SK-N-SH (cell line): ENCODE data around the gene SOBP. TPM values are rescaled to one million over a fixed set of nuclear protein-coding genes. Genes with fewer than 3 reads are reported as not detected.

Experiments
- CTCF ChIA-PET: fragments of 300-600, 350-600 bp; formaldehyde crosslinking; extraction: SDS; loops from one replicate; lab custom pipeline; 2021; lab: Yijun Ruan, JAX
- POLR2A ChIA-PET: fragments of 350-600 bp; sonication (Branson Sonifier 250); formaldehyde crosslinking; extraction: SDS; loops from one replicate; lab custom pipeline; 2020; ENCODE audit warnings: antibody characterized with exemption, inconsistent platforms; lab: Yijun Ruan, JAX
- DNase-seq: peaks from one replicate; pipeline ENCODE4 v3.0.0; 2012
- H2AFZ ChIP-seq: fragments of 200-600 bp; sonication (generic); 2 replicates; pipeline ENCODE4 v1.8.1; 2016; ENCODE audit warnings: antibody characterized with exemption, mild to moderate bottlenecking, low read depth
- H3F3A ChIP-seq: fragments of 200-600 bp; sonication (generic); replicated peaks from 2 replicates; pipeline ENCODE3; 2016; ENCODE audit warnings: antibody characterized with exemption, mild to moderate bottlenecking; ENCODE audit not compliant: insufficient read depth
- H3K27ac ChIP-seq, 2 experiments: fragments of 200-500 bp in 1 of 2; fragments of 200-600 bp in 1 of 2; sonication (Bioruptor generic) in 1 of 2; sonication (generic), shearing (Covaris generic) in 1 of 2; 2 replicates each; pipeline versions ENCODE4 v1.5.1 to v1.6.1; 2014 to 2016; ENCODE audit warnings: low read depth in 2 of 2, inconsistent platforms in 1 of 2, low read length in 1 of 2, mild to moderate bottlenecking in 1 of 2, mixed read lengths in 1 of 2
- H3K27me3 ChIP-seq: fragments of 200-600 bp; sonication (generic), shearing (Covaris generic); 2 replicates; pipeline ENCODE4 v1.6.1; 2016; ENCODE audit warnings: mixed run types; ENCODE audit not compliant: insufficient read depth
- H3K36me3 ChIP-seq, 2 experiments: fragments of 200-500 bp in 1 of 2; fragments of 200-600 bp in 1 of 2; sonication (Bioruptor generic) in 1 of 2; sonication (generic) in 1 of 2; replicated peaks in 1 of 2; 2 replicates each; pipeline versions ENCODE3 to v1.5.1; 2014 to 2016; ENCODE audit warnings: low read length in 1 of 2, mild to moderate bottlenecking in 1 of 2; ENCODE audit not compliant: insufficient read depth in 2 of 2, control insufficient read depth in 1 of 2
- H3K4me1 ChIP-seq, 2 experiments: fragments of 200-500 bp in 1 of 2; fragments of 200-600 bp in 1 of 2; sonication (Bioruptor generic) in 1 of 2; sonication (generic), shearing (Covaris generic) in 1 of 2; 2 replicates each; pipeline versions ENCODE4 v1.5.1 to v1.6.1; 2014 to 2016; ENCODE audit warnings: low read depth in 1 of 2, low read length in 1 of 2, mixed run types in 1 of 2; ENCODE audit not compliant: insufficient read depth in 2 of 2, control insufficient read depth in 1 of 2
- H3K4me2 ChIP-seq: fragments of 200-600 bp; sonication (generic), shearing (Covaris generic); 2 replicates; pipeline ENCODE4 v1.6.1; 2017; ENCODE audit warnings: mixed run types
- H3K4me3 ChIP-seq, 2 experiments: fragments of 200-500 bp in 1 of 2; fragments of 200-600 bp in 1 of 2; sonication (Bioruptor generic) in 1 of 2; sonication (generic), shearing (Covaris generic) in 1 of 2; 2 replicates each; pipeline versions ENCODE4 v1.5.1 to v1.8.1; 2014 to 2016; ENCODE audit warnings: low read depth in 2 of 2, inconsistent platforms in 1 of 2, low read length in 1 of 2, mild to moderate bottlenecking in 1 of 2, mixed read lengths in 1 of 2, moderate library complexity in 1 of 2
- H3K79me2 ChIP-seq: fragments of 200-600 bp; sonication (generic); 2 replicates; pipeline ENCODE4 v1.8.1; 2017; ENCODE audit warnings: mild to moderate bottlenecking; ENCODE audit not compliant: insufficient read depth
- H3K9ac ChIP-seq: fragments of 200-600 bp; sonication (generic); 2 replicates; pipeline ENCODE4 v1.6.1; 2017; ENCODE audit warnings: mixed run types
- H3K9me2 ChIP-seq: fragments of 200-600 bp; sonication (generic); 2 replicates; pipeline ENCODE4 v1.6.1; 2017; ENCODE audit warnings: mixed run types
- H3K9me3 ChIP-seq: fragments of 200-600 bp; sonication (generic); 2 replicates; pipeline ENCODE4 v1.6.1; 2017; ENCODE audit warnings: mixed run types, mild to moderate bottlenecking, moderate library complexity
- H4K20me1 ChIP-seq: fragments of 200-600 bp; sonication (generic); 2 replicates; pipeline ENCODE4 v1.6.1; 2017; ENCODE audit warnings: mild to moderate bottlenecking, mixed run types; ENCODE audit not compliant: insufficient read depth
- CTCF ChIP-seq: fragments of 200-600 bp; sonication (generic); IDR thresholded peaks from 2 replicates; pipeline ENCODE4 v1.6.1; 2017; ENCODE audit warnings: antibody characterized with exemption, mild to moderate bottlenecking, moderate library complexity
- EP300 ChIP-seq, 2 experiments: IDR thresholded peaks; 2 replicates each; pipeline versions ENCODE4 v1.4.0 to v1.6.1; 2012; ENCODE audit warnings: borderline replicate concordance in 1 of 2, low read depth in 1 of 2, low read length in 1 of 2
- FOXJ3 ChIP-seq: sonication (generic); formaldehyde crosslinking; IDR thresholded peaks from 2 replicates; pipeline ENCODE4 v1.5.1; 2020; ENCODE audit warnings: mild to moderate bottlenecking, missing genetic modification reagents
- MEF2A ChIP-seq: IDR thresholded peaks from 2 replicates; pipeline ENCODE4 v1.4.0; 2012; ENCODE audit warnings: low read depth, borderline replicate concordance
- PBX3 ChIP-seq: IDR thresholded peaks from 2 replicates; pipeline ENCODE4; 2012
- POLR2AphosphoS5 ChIP-seq: IDR thresholded peaks from 2 replicates; pipeline ENCODE4 v1.6.1; 2012; ENCODE audit warnings: low read depth, low read length
- RAD21 ChIP-seq: IDR thresholded peaks from 2 replicates; pipeline ENCODE4 v1.6.1; 2012; ENCODE audit warnings: mild to moderate bottlenecking, low read length
- RXRA ChIP-seq: IDR thresholded peaks from 2 replicates; pipeline ENCODE4 v1.4.0; 2012; ENCODE audit warnings: low read depth, mild to moderate bottlenecking, borderline replicate concordance
- SIN3A ChIP-seq: IDR thresholded peaks from 2 replicates; pipeline ENCODE4 v1.6.1; 2012; ENCODE audit warnings: low read depth, mild to moderate bottlenecking, low read length, moderate library complexity, borderline replicate concordance
- TEAD4 ChIP-seq: IDR thresholded peaks from 2 replicates; pipeline ENCODE4 v1.4.0; 2012; ENCODE audit warnings: mild to moderate bottlenecking, borderline replicate concordance; ENCODE audit not compliant: insufficient read depth
- WGBS: methylation state at CpG from one replicate; pipeline ENCODE4 v1.1.6; 2017; ENCODE audit warnings: low lambda C conversion rate; 5-methylcytosine and 5-hydroxymethylcytosine counted together
- polyA plus RNA-seq, 3 experiments: library from polyadenylated mRNA; depleted of rRNA; stranded (reverse); fragments of >200 nt; gene quantifications; 2 replicates each; pipeline ENCODE4 v1.2.3, GENCODE V29; 2012
- TF ChIP-seq, protein P1 (sequence below): IDR thresholded peaks from 2 replicates; pipeline ENCODE4 v1.4.0; 2012; ENCODE audit warnings: low read depth
- TF ChIP-seq, protein P2 (sequence below): fragments of 150-350 bp; IDR thresholded peaks from 2 replicates; pipeline ENCODE4 v1.6.1; 2016; ENCODE audit warnings: mild to moderate bottlenecking, low read depth, low read length
- TF ChIP-seq, protein P3 (sequence below): IDR thresholded peaks from 2 replicates; pipeline ENCODE4 v1.4.0; 2012; ENCODE audit warnings: low read depth, borderline replicate concordance
- TF ChIP-seq, protein P4 (sequence below): IDR thresholded peaks from 2 replicates; pipeline ENCODE4 v1.4.0; 2012; ENCODE audit warnings: low read depth, borderline replicate concordance

SOBP gene
- polyA plus RNA-seq, 1 of the 3 experiments (the other 2 are of a cell fraction), result 0.61 TPM

DNA sequence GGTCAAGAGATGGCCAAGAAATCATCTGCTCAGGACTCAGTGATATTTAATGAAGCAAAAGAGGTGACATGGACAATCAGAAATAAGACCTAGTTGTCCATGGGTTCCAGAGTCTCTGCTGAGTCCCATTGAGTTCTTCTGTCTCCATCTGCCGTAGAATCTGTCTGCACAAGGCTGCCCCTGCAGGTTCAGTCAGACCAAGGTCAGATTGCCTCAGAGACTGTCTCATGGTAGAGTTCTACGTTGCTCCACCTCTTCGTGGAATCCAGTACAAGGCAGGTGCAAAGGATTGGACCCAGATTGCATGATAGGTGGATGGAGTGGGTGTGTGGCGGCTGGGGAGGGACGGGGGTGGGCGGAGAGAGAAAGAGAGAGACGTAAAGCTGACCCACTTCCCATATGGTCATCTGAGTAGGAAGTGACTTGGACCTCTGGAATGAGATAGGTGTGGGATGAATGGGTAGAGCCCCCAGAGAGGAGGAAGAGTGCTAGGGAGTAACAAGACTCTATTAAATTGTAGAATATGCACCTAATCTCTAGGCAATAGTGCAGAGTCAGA is 75.3 kb downstream of the SOBP start:
- no peaks in the 10 kb centered on the region for H4K20me1 ChIP-seq
- H3K27ac ChIP-seq, result no peak overlapping the region; a peak in 1 of 4 replicates
- no peak overlapping the region for H3K9ac ChIP-seq
- no peaks in the 10 kb centered on the region for H3K79me2 ChIP-seq
- POLR2A ChIA-PET, result no interaction called here
- CTCF ChIA-PET, result interaction anchor here (1.5 to 2.1 kb wide), 2 partner anchors 12 to 74 kb away, joined by 3 to 5 read pairs; no protein-coding TSS in a partner anchor
- no peak overlapping the region for H2AFZ ChIP-seq
- H3K4me1 ChIP-seq, result peaks cover 0 to 38% of the 10 kb centered on the region in 2 experiments; a peak in 2 of 4 replicates
- no peaks in the 10 kb centered on the region for H3K27me3 ChIP-seq
- H3K9me2 ChIP-seq, result no peaks in the 10 kb centered on the region
- H3K9me3 ChIP-seq, result no peaks in the 10 kb centered on the region
- DNase-seq, result no peak
- no peak overlapping the region for H3K4me2 ChIP-seq
- WGBS, result 80% methylated on average over 7 of the region's 7 CpGs
- H3K36me3 ChIP-seq, result no peaks in the 10 kb centered on the region
- no peaks in the 10 kb centered on the region for H3F3A ChIP-seq
- H3K4me3 ChIP-seq, result no peak overlapping the region
- TF ChIP-seq, protein P1, sequence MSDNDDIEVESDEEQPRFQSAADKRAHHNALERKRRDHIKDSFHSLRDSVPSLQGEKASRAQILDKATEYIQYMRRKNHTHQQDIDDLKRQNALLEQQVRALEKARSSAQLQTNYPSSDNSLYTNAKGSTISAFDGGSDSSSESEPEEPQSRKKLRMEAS, result no peak
- TF ChIP-seq, protein P2, sequence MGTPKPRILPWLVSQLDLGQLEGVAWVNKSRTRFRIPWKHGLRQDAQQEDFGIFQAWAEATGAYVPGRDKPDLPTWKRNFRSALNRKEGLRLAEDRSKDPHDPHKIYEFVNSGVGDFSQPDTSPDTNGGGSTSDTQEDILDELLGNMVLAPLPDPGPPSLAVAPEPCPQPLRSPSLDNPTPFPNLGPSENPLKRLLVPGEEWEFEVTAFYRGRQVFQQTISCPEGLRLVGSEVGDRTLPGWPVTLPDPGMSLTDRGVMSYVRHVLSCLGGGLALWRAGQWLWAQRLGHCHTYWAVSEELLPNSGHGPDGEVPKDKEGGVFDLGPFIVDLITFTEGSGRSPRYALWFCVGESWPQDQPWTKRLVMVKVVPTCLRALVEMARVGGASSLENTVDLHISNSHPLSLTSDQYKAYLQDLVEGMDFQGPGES, result no peak
- TF ChIP-seq, protein P3, sequence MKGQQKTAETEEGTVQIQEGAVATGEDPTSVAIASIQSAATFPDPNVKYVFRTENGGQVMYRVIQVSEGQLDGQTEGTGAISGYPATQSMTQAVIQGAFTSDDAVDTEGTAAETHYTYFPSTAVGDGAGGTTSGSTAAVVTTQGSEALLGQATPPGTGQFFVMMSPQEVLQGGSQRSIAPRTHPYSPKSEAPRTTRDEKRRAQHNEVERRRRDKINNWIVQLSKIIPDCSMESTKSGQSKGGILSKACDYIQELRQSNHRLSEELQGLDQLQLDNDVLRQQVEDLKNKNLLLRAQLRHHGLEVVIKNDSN, result no peak
- no peak for TF ChIP-seq CTCF
- TF ChIP-seq PBX3, result no peak
- no peak for TF ChIP-seq FOXJ3 (CRISPR knock-in tag)
- no peak for TF ChIP-seq RXRA
- no peak for TF ChIP-seq RAD21
- TF ChIP-seq SIN3A, result no peak
- TF ChIP-seq MEF2A, result no peak
- TF ChIP-seq, protein P4, sequence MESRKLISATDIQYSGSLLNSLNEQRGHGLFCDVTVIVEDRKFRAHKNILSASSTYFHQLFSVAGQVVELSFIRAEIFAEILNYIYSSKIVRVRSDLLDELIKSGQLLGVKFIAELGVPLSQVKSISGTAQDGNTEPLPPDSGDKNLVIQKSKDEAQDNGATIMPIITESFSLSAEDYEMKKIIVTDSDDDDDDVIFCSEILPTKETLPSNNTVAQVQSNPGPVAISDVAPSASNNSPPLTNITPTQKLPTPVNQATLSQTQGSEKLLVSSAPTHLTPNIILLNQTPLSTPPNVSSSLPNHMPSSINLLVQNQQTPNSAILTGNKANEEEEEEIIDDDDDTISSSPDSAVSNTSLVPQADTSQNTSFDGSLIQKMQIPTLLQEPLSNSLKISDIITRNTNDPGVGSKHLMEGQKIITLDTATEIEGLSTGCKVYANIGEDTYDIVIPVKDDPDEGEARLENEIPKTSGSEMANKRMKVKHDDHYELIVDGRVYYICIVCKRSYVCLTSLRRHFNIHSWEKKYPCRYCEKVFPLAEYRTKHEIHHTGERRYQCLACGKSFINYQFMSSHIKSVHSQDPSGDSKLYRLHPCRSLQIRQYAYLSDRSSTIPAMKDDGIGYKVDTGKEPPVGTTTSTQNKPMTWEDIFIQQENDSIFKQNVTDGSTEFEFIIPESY, result no peak
- TF ChIP-seq TEAD4, result no peak
- no peak for TF ChIP-seq EP300 (IDR thresholded peaks at IDR 0.05; ENCODE audit: borderline replicate concordance in 1 of 2, low read depth in 1 of 2, low read length in 1 of 2)
- no peak for TF ChIP-seq POLR2AphosphoS5
